HEK293T (cell line): ENCODE data around the gene ZBTB20.

Experiments
- CTCF ChIA-PET: fragments of 350-600 bp; formaldehyde crosslinking; extraction: SDS; loops from one replicate; lab custom pipeline; 2021; ENCODE audit warnings: antibody characterized with exemption, inconsistent platforms; lab: Yijun Ruan, JAX
- POLR2A ChIA-PET: fragments of 350-600 bp; formaldehyde crosslinking; extraction: SDS; loops from one replicate; lab custom pipeline; 2020; ENCODE audit warnings: antibody characterized with exemption, inconsistent platforms; lab: Yijun Ruan, JAX
- DNase-seq: peaks from one replicate; pipeline ENCODE4 v3.0.0; 2012; ENCODE audit warnings: mixed read lengths; ENCODE audit errors: extremely low spot score
- ARNT ChIP-seq: fragments of 450-650 bp; IDR thresholded peaks from 2 replicates; pipeline ENCODE4 v1.6.1; 2017; ENCODE audit warnings: mild to moderate bottlenecking
- BHLHE40 ChIP-seq: fragments of 450-650 bp; IDR thresholded peaks from 2 replicates; pipeline ENCODE4 v1.6.1; 2016; ENCODE audit warnings: mild to moderate bottlenecking, moderate library complexity, borderline replicate concordance
- CTBP1 ChIP-seq: fragments of 450-650 bp; IDR thresholded peaks from 2 replicates; pipeline ENCODE4 v1.6.1; 2016; ENCODE audit warnings: borderline replicate concordance
- ELF4 ChIP-seq: fragments of 450-650 bp; IDR thresholded peaks from 2 replicates; pipeline ENCODE4 v1.6.1; 2017; ENCODE audit warnings: antibody characterized with exemption
- FOXA1 ChIP-seq: fragments of 450-650 bp; IDR thresholded peaks from 2 replicates; pipeline ENCODE4 v1.6.1; 2016; ENCODE audit warnings: mild to moderate bottlenecking
- FOXK2 ChIP-seq: fragments of 450-650 bp; IDR thresholded peaks from 2 replicates; pipeline ENCODE4 v1.6.1; 2016; ENCODE audit warnings: mild to moderate bottlenecking
- FOXM1 ChIP-seq: fragments of 450-650 bp; IDR thresholded peaks from 2 replicates; pipeline ENCODE4 v1.6.1; 2017; ENCODE audit warnings: mild to moderate bottlenecking, borderline replicate concordance
- HDGF ChIP-seq: fragments of 450-650 bp; IDR thresholded peaks from 2 replicates; pipeline ENCODE4 v1.6.1; 2017; ENCODE audit warnings: antibody characterized with exemption, borderline replicate concordance
- L3MBTL2 ChIP-seq: fragments of 450-650 bp; conservative IDR thresholded peaks from 2 replicates; pipeline ENCODE4 v1.6.1; 2016; ENCODE audit warnings: mild to moderate bottlenecking
- LEF1 ChIP-seq: fragments of 450-650 bp; IDR thresholded peaks from 2 replicates; pipeline ENCODE4 v1.6.1; 2017; ENCODE audit warnings: mild to moderate bottlenecking, borderline replicate concordance
- NFRKB ChIP-seq: fragments of 450-650 bp; IDR thresholded peaks from 2 replicates; pipeline ENCODE4 v1.6.1; 2016; ENCODE audit warnings: mild to moderate bottlenecking, moderate library complexity
- SP1 ChIP-seq: fragments of 450-650 bp; IDR thresholded peaks from 2 replicates; pipeline ENCODE4 v1.6.1; 2017
- SUZ12 ChIP-seq: fragments of 450-650 bp; IDR thresholded peaks from 2 replicates; pipeline ENCODE4 v1.6.1; 2016; ENCODE audit warnings: mild to moderate bottlenecking
- TARDBP ChIP-seq: fragments of 450-650 bp; IDR thresholded peaks from 2 replicates; pipeline ENCODE4 v1.6.1; 2016
- ZNF384 ChIP-seq: fragments of 450-650 bp; IDR thresholded peaks from 2 replicates; pipeline ENCODE4 v1.6.1; 2016
- TF ChIP-seq, protein P1 (sequence below): fragments of 450-650 bp; IDR thresholded peaks from 2 replicates; pipeline ENCODE4 v1.6.1; 2016

ZBTB20 gene

GRCh38 chr3:114804099-114804498, 343.0 kb downstream of the ZBTB20 start:
- DNase-seq: no peak
- ChIA-PET POLR2A (no interaction called here), CTCF (no interaction called here)
- TF ChIP-seq, protein P1, sequence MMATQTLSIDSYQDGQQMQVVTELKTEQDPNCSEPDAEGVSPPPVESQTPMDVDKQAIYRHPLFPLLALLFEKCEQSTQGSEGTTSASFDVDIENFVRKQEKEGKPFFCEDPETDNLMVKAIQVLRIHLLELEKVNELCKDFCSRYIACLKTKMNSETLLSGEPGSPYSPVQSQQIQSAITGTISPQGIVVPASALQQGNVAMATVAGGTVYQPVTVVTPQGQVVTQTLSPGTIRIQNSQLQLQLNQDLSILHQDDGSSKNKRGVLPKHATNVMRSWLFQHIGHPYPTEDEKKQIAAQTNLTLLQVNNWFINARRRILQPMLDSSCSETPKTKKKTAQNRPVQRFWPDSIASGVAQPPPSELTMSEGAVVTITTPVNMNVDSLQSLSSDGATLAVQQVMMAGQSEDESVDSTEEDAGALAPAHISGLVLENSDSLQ: no peak
- TF ChIP-seq ARNT: no peak
- TF ChIP-seq BHLHE40: no peak
- TF ChIP-seq LEF1: no peak
- TF ChIP-seq TARDBP: no peak
- no peak for TF ChIP-seq HDGF
- TF ChIP-seq SUZ12: no peak
- TF ChIP-seq ZNF384: no peak
- no peak for TF ChIP-seq FOXA1
- TF ChIP-seq NFRKB: no peak

- TF ChIP-seq BHLHE40 (no peak), NFRKB (no peak), SUZ12 (no peak), L3MBTL2 (no peak), FOXM1 (no peak), HDGF (no peak), SP1 (no peak), ARNT (no peak), TARDBP (no peak), CTBP1 (no peak), LEF1 (no peak), ELF4 (no peak)
- TF ChIP-seq, protein P1: no peak
- ChIA-PET CTCF (no interaction called here), POLR2A (no interaction called here)
These were observed 343.9 kb downstream of the ZBTB20 start for GRCh38 chr3:114803042-114803695.

GRCh38 chr3:114800272-114801031, 346.6 kb downstream of the ZBTB20 start:
- TF ChIP-seq SUZ12 (no peak), CTBP1 (no peak), HDGF (no peak), FOXM1 (no peak), LEF1 (no peak), TARDBP (no peak), ELF4 (no peak), ARNT (no peak), FOXK2 (no peak)
- TF ChIP-seq, protein P1: no peak
- DNase-seq: no peak
- ChIA-PET CTCF (no interaction called here), POLR2A (no interaction called here)

More at GRCh38 chr3:114803042-114803695, 343.9 kb downstream of the ZBTB20 start:
- no peak for DNase-seq

GRCh38 chr3:114799816-114800215, 347.3 kb downstream of the ZBTB20 start:
- TF ChIP-seq ARNT (no peak), SUZ12 (no peak), BHLHE40 (no peak), FOXK2 (no peak), CTBP1 (no peak), FOXA1 (no peak), ZNF384 (no peak), L3MBTL2 (no peak), HDGF (no peak), FOXM1 (no peak)
- TF ChIP-seq, protein P1: no peak
- POLR2A ChIA-PET: no interaction called here
- no peak for DNase-seq
- CTCF ChIA-PET: no interaction called here

DNA sequence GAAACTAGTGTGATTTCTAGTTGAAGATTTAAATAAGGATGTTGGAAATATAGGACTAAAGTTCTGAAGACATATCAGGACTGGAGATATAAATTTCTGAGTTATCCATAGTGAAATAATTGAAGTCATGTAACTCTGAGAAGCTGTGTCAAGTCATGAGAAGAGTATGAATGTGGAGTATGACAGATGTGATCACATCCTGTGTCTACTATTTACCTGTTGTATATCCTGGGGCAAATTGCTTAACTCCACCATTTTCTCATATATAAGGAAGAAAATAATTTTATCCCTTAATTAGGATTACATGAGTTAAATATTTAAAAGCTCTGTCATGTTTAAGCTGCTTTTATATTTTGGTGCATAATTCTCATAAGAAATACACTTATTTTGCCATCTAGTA, 350.3 kb downstream of the ZBTB20 start:
- CTCF ChIA-PET: interaction anchor here (0.5 kb wide), 1 partner anchor 77 kb away, joined by 3 read pairs; no protein-coding TSS in a partner anchor
- DNase-seq: no peak
- POLR2A ChIA-PET: no interaction called here
- no peak for TF ChIP-seq CTBP1
- TF ChIP-seq ELF4: no peak
- no peak for TF ChIP-seq ZNF384
- no peak for TF ChIP-seq SP1
- no peak for TF ChIP-seq LEF1
- TF ChIP-seq L3MBTL2: no peak
- TF ChIP-seq, protein P1: no peak
- no peak for TF ChIP-seq FOXA1
